Activated CD4-positive, alpha-beta T cell treated with anti-CD3 and anti-CD28 coated beads, Interleukin-2, amount 10 ng/mL, durations not matched to agents 7 days and 5 days (primary cell): ENCODE data around the gene NEMP1. TPM values are rescaled to one million over a fixed set of nuclear protein-coding genes. Genes with fewer than 3 reads are reported as not detected.

Source experiments
- CTCF ChIA-PET: fragments of 350-600 bp; sonication (Branson Sonifier 250); formaldehyde crosslinking; loops from one replicate; lab custom pipeline; 2021; ENCODE audit warnings: antibody characterized with exemption; lab: Charles Lee
- POLR2A ChIA-PET: fragments of 350-600 bp; sonication (Branson Sonifier 250); formaldehyde crosslinking; loops from one replicate; lab custom pipeline; 2021; ENCODE audit warnings: antibody characterized with exemption; lab: Charles Lee
- DNase-seq: peaks from one replicate; pipeline ENCODE4 v3.0.0-alpha.2; 2020
- H3K27ac Mint-ChIP-seq: one replicate; pipeline ENCODE4 v1.8.0; 2021; ENCODE audit warnings: mild to moderate bottlenecking, moderate library complexity, mixed read lengths
- H3K27me3 Mint-ChIP-seq: one replicate; pipeline ENCODE4 v1.8.0; 2021; ENCODE audit warnings: mixed read lengths
- H3K36me3 Mint-ChIP-seq: one replicate; pipeline ENCODE4 v1.8.0; 2021; ENCODE audit warnings: low read depth, mixed read lengths
- H3K4me1 Mint-ChIP-seq: one replicate; pipeline ENCODE4 v1.8.0; 2021; ENCODE audit warnings: mixed read lengths
- H3K4me3 Mint-ChIP-seq: one replicate; pipeline ENCODE4 v1.8.0; 2021; ENCODE audit warnings: mild to moderate bottlenecking, moderate library complexity, mixed read lengths
- H3K9me3 Mint-ChIP-seq: one replicate; pipeline ENCODE4 v1.8.0; 2021; ENCODE audit warnings: mixed read lengths
- total RNA-seq, 2 experiments: library from RNA; stranded (reverse); gene quantifications; one replicate each; pipeline ENCODE4 v1.2.3, GENCODE V29; 2021

Gene NEMP1
- total RNA-seq, 2 experiments from 2014 or later = 50.2 to 54.3 TPM

DNA sequence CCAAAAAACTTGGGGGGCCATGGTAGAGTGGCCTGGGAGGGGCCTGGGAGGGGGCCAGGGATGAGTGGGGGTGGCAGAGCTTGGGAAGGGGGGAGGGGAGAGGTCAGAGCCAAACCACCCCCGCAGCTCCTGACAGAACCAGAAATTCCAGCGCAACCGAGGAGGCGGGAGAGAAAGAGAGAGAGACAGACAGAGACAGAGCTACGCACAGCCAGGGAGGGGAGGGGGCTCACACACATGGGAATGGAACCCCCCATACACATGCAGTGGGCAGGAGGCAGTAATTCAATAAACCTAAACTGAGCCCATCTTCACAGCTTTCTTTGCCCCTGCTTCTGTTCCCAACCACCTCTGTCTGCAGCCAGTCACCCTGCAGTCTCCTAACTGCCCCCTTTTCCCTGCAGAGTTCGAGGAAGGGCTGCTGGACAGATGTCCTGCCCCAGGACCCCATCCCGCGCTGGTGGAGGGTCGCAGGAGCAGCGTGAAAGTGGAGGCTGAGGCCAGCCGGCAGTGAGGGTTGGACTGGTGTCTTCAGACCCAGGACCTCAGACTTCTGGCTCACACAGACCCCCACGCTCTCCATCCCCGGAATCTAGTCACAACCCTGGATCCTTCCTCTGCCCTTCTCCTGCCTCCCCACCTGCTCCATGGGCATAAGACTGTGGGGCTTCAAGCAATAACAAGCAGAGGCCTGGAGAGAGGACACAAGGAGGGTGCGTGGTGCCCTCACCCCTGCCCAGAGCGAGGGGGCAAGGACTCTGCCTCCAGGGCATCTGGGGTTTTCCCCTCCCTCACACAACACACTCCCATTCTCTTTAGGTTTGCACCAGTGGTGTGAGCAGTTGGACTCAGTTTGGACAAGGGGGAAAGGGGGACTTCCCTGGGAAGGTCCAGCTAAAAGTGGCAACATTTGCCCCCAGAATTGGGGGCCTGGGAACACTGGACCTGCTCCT, 15.9 kb upstream of the NEMP1 start:
- no peaks in the 10 kb centered on the region for H3K9me3 Mint-ChIP-seq
- CTCF ChIA-PET = interaction anchor here (0.6 to 6.7 kb wide), 11 partner anchors 13 to 440 kb away, joined by 3 to 90 read pairs (median 4); partner anchors contain the start of genes NEMP1 and STAT6
- no peak for DNase-seq
- no peaks in the 10 kb centered on the region for H3K27me3 Mint-ChIP-seq
- H3K36me3 Mint-ChIP-seq = peaks cover 34% of the 10 kb centered on the region
- no peak overlapping the region for H3K4me3 Mint-ChIP-seq
- H3K4me1 Mint-ChIP-seq = peaks cover 60% of the 10 kb centered on the region
- H3K27ac Mint-ChIP-seq = peak overlapping the region; percentile 70
- POLR2A ChIA-PET = interaction anchor here (0.6 kb wide), 1 partner anchor 16 kb away, joined by 4 read pairs; the partner anchor contains the start of gene NEMP1

DNA sequence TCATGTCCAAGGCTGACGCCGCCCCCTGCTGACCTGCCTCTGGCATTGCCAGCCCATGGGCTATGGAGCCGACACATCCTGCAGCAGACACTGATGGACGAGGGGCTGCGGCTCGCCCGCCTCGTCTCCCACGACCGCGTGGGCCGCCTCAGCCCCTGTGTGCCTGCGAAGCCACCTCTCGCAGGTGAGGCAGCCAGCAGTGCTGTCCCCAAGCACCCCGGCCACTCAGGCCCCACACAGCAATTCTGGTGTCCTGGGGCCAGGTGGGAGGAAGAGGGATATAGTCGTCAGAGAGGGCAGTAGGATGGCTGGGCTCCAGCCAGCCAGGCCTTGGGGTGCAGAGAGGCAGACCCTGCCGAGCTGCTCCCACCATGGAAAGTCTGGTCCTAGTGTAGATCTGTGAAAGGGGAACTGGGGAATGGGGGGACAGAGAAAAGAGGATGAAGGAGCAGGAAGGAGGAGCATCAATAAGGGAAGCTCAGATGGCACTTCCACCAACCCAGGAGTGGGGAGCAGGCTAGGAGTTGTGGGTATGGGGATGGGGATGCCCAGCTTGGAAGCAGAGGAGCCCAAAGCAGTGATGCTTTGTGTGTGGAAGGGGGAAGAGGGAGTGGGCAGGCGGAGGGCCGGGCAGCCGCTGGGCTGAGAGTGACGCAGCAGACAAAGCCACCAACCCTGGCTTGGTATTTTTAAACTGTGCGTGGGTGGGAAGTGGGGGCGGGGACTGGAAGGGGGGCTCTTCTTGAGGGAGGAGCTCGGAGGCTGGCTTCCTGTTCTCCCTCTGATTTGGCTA, 15.0 kb upstream of the NEMP1 start:
- Mint-ChIP-seq H3K27me3 (no peaks in the 10 kb centered on the region), H3K36me3 (peaks cover 25% of the 10 kb centered on the region), H3K4me3 (no peak overlapping the region), H3K4me1 (peaks cover 56% of the 10 kb centered on the region), H3K27ac (peak overlapping the region; percentile 89), H3K9me3 (no peaks in the 10 kb centered on the region)
- DNase-seq = peak; percentile 52
- POLR2A ChIA-PET = interaction anchor here (0.6 kb wide), 1 partner anchor 15 kb away, joined by 4 read pairs; the partner anchor contains the start of gene NEMP1
- CTCF ChIA-PET = interaction anchor here (0.6 to 6.7 kb wide), 14 partner anchors 14 to 1319 kb away, joined by 3 to 90 read pairs (median 4); partner anchors contain the start of genes NEMP1, STAT6 and ZBTB39

- ChIA-PET POLR2A (interaction anchor here (1.2 kb wide), 1 partner anchor 13 kb away, joined by 5 read pairs; no protein-coding TSS in a partner anchor), CTCF (interaction anchor here (0.6 to 6.7 kb wide), 14 partner anchors 13 to 1318 kb away, joined by 3 to 90 read pairs (median 4); partner anchors contain the start of genes LRP1, NEMP1, STAT6 and ZBTB39)
- no peak overlapping the region for H3K4me3 Mint-ChIP-seq
- DNase-seq = no peak
- H3K27ac Mint-ChIP-seq = peak overlapping the region; percentile 58
- peaks cover 60% of the 10 kb centered on the region for H3K4me1 Mint-ChIP-seq
- no peaks in the 10 kb centered on the region for H3K27me3 Mint-ChIP-seq
- no peaks in the 10 kb centered on the region for H3K9me3 Mint-ChIP-seq
- peaks cover 21% of the 10 kb centered on the region for H3K36me3 Mint-ChIP-seq
Observed at GRCh38 chr12:57092876-57093414, 14.4 kb upstream of the NEMP1 start.

GRCh38 chr12:57092529-57092862, 13.9 kb upstream of the NEMP1 start:
- peaks cover 62% of the 10 kb centered on the region for H3K4me1 Mint-ChIP-seq
- POLR2A ChIA-PET = interaction anchor here (1.2 to 1.4 kb wide), 2 partner anchors 14 to 20 kb away, joined by 5 to 6 read pairs; no protein-coding TSS in a partner anchor
- no peaks in the 10 kb centered on the region for H3K27me3 Mint-ChIP-seq
- H3K4me3 Mint-ChIP-seq = no peak overlapping the region
- no peaks in the 10 kb centered on the region for H3K9me3 Mint-ChIP-seq
- CTCF ChIA-PET = interaction anchor here (0.8 to 6.7 kb wide), 15 partner anchors 10 to 345 kb away, joined by 3 to 90 read pairs (median 3); partner anchors contain the start of genes LRP1, NEMP1, STAT6 and ZBTB39
- H3K27ac Mint-ChIP-seq = peak overlapping the region; percentile 58
- DNase-seq = no peak
- H3K36me3 Mint-ChIP-seq = peaks cover 20% of the 10 kb centered on the region

- CTCF ChIA-PET = interaction anchor here (0.8 to 6.7 kb wide), 16 partner anchors 10 to 345 kb away, joined by 3 to 90 read pairs (median 4); partner anchors contain the start of genes LRP1, NEMP1, STAT6 and ZBTB39
- no peak overlapping the region for H3K4me3 Mint-ChIP-seq
- POLR2A ChIA-PET = interaction anchor here (1.2 to 1.4 kb wide), 2 partner anchors 14 to 19 kb away, joined by 5 to 6 read pairs; no protein-coding TSS in a partner anchor
- peaks cover 60% of the 10 kb centered on the region for H3K4me1 Mint-ChIP-seq
- H3K36me3 Mint-ChIP-seq = peaks cover 16% of the 10 kb centered on the region
- H3K27me3 Mint-ChIP-seq = no peaks in the 10 kb centered on the region
- no peaks in the 10 kb centered on the region for H3K9me3 Mint-ChIP-seq
- DNase-seq = no peak
- peak overlapping the region; percentile 54 for H3K27ac Mint-ChIP-seq
Observed at GRCh38 chr12:57091638-57092528, 13.3 kb upstream of the NEMP1 start.

DNA sequence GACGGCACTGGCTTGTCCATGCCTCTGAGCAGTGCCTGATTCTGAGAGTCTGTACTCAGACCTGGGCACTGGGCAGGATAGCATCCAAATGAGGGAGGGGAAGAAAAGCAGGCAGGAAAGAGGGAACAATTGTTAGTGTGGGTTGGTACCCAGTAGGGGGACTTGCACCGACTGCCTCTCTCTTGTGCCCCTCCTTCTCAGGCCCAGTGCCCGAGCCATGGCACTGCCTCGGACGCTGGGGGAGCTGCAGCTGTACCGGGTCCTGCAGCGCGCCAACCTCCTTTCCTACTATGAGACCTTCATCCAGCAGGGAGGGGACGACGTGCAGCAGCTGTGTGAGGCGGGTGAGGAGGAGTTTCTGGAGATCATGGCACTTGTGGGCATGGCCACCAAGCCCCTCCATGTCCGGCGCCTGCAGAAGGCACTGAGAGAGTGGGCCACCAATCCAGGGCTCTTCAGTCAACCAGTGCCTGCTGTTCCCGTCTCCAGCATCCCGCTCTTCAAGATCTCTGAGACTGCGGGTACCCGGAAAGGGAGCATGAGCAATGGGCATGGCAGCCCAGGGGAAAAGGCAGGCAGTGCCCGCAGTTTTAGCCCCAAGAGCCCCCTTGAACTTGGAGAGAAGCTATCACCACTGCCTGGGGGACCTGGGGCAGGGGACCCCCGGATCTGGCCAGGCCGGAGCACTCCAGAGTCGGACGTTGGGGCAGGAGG, 12.5 kb upstream of the NEMP1 start:
- H3K4me3 Mint-ChIP-seq = peak overlapping the region; percentile 48
- H3K36me3 Mint-ChIP-seq = peaks cover 8% of the 10 kb centered on the region
- DNase-seq = no peak
- POLR2A ChIA-PET = interaction anchor here (1.4 kb wide), 1 partner anchor 18 kb away, joined by 6 read pairs; no protein-coding TSS in a partner anchor
- peaks cover 62% of the 10 kb centered on the region for H3K4me1 Mint-ChIP-seq
- CTCF ChIA-PET = interaction anchor here (0.7 to 6.7 kb wide), 10 partner anchors 8 to 152 kb away, joined by 3 to 90 read pairs (median 7); partner anchors contain the start of genes NEMP1, STAT6 and ZBTB39
- H3K27ac Mint-ChIP-seq = peak overlapping the region; percentile 54
- H3K27me3 Mint-ChIP-seq = no peaks in the 10 kb centered on the region
- H3K9me3 Mint-ChIP-seq = no peaks in the 10 kb centered on the region

DNA sequence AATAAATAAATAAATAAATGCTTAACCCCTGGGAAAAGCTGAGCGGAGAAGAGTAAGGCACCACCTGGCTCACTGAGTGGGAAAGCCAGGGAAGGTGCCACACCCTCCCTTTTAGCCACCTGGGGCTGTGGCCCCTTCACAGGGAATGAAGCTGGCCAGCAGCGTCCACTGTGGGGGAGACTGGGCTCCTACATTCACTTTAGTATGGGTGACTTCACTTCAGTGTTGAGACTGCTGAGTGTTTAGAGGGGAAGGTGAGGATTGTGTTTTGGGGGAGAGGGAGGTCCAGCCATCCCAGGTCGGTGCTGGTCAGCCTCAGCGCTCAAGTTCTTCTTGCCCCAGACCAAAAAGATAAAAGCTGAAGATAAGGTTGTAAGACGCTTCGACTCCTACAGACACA, 11.9 kb upstream of the NEMP1 start:
- no peak for DNase-seq
- ChIA-PET POLR2A (no interaction called here), CTCF (interaction anchor here (0.7 to 6.7 kb wide), 8 partner anchors 9 to 152 kb away, joined by 3 to 90 read pairs (median 7); partner anchors contain the start of genes NEMP1, STAT6 and ZBTB39)
- no peaks in the 10 kb centered on the region for H3K27me3 Mint-ChIP-seq
- H3K4me1 Mint-ChIP-seq = peaks cover 66% of the 10 kb centered on the region
- peaks cover 4% of the 10 kb centered on the region for H3K36me3 Mint-ChIP-seq
- peak overlapping the region; percentile 48 for H3K4me3 Mint-ChIP-seq
- H3K9me3 Mint-ChIP-seq = no peaks in the 10 kb centered on the region
- H3K27ac Mint-ChIP-seq = no peak overlapping the region

- peak overlapping the region; percentile 85 for H3K27ac Mint-ChIP-seq
- no peaks in the 10 kb centered on the region for H3K9me3 Mint-ChIP-seq
- H3K27me3 Mint-ChIP-seq = no peaks in the 10 kb centered on the region
- peaks cover 4% of the 10 kb centered on the region for H3K36me3 Mint-ChIP-seq
- ChIA-PET CTCF (interaction anchor here (0.7 to 6.7 kb wide), 8 partner anchors 8 to 153 kb away, joined by 3 to 90 read pairs (median 6); partner anchors contain the start of genes NEMP1 and STAT6), POLR2A (no interaction called here)
- peak; percentile 49 for DNase-seq
- H3K4me1 Mint-ChIP-seq = peaks cover 70% of the 10 kb centered on the region
- peak overlapping the region; percentile 83 for H3K4me3 Mint-ChIP-seq
Observed at GRCh38 chr12:57089271-57090245, 11.0 kb upstream of the NEMP1 start.

GRCh38 chr12:57088354-57089270, 10.0 kb upstream of the NEMP1 start, which contains the start of gene NAB2:
Gene NAB2, plus strand, starts transcription at chr12:57089114. Its CDS starts 158 bp downstream, at chr12:57089272.
- H3K27me3 Mint-ChIP-seq = no peaks in the 10 kb centered on the region
- H3K36me3 Mint-ChIP-seq = peaks cover 2% of the 10 kb centered on the region
- no peaks in the 10 kb centered on the region for H3K9me3 Mint-ChIP-seq
- ChIA-PET CTCF (interaction anchor here (0.6 to 6.7 kb wide), 11 partner anchors 9 to 335 kb away, joined by 3 to 90 read pairs (median 4); partner anchors contain the start of genes NEMP1 and STAT6), POLR2A (interaction anchor here (0.5 to 1.6 kb wide), 3 partner anchors 10 to 24 kb away, joined by 3 to 7 read pairs (median 5); partner anchors contain the start of gene NEMP1)
- peak within 1 kb of the TSS; percentile 83 for H3K4me3 Mint-ChIP-seq
- H3K27ac Mint-ChIP-seq = peak within 1 kb of the TSS; percentile 94
- peaks cover 63% of the 10 kb centered on the region for H3K4me1 Mint-ChIP-seq
- peak; percentile 96 for DNase-seq
